ENCODE results near the gene LSM14B. TPM values are rescaled to one million over a fixed set of nuclear protein-coding genes. Genes with fewer than 3 reads are reported as not detected.

Gene LSM14B
- total RNA-seq, 4 donors from 2014 or later, result 3.1 to 56.8 (median 45.9) TPM

- H3K27ac ChIP-seq, result no peak overlapping the region
- no peak overlapping the region for H3K4me3 ChIP-seq
- intact Hi-C loops (cut with DNase I; ENCODE audit: low total_unique reads), result no loop called here
- H3K36me3 ChIP-seq, result no peaks in the 10 kb centered on the region
- no peak for DNase-seq
- no peaks in the 10 kb centered on the region for H3K9me3 ChIP-seq
- H3K27me3 ChIP-seq, result no peaks in the 10 kb centered on the region
- H3K4me1 ChIP-seq, result no peaks in the 10 kb centered on the region
- TF ChIP-seq POLR2A (IDR thresholded peaks at IDR 0.05), result no peak
- TF ChIP-seq, protein P1, sequence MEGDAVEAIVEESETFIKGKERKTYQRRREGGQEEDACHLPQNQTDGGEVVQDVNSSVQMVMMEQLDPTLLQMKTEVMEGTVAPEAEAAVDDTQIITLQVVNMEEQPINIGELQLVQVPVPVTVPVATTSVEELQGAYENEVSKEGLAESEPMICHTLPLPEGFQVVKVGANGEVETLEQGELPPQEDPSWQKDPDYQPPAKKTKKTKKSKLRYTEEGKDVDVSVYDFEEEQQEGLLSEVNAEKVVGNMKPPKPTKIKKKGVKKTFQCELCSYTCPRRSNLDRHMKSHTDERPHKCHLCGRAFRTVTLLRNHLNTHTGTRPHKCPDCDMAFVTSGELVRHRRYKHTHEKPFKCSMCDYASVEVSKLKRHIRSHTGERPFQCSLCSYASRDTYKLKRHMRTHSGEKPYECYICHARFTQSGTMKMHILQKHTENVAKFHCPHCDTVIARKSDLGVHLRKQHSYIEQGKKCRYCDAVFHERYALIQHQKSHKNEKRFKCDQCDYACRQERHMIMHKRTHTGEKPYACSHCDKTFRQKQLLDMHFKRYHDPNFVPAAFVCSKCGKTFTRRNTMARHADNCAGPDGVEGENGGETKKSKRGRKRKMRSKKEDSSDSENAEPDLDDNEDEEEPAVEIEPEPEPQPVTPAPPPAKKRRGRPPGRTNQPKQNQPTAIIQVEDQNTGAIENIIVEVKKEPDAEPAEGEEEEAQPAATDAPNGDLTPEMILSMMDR (IDR thresholded peaks at IDR 0.05), result no peak
These were observed 4.6 kb upstream of the LSM14B start for GRCh38 chr20:62117658-62118057.

- Histone ChIP-seq H3K27me3 (no peaks in the 10 kb centered on the region), H3K4me3 (no peak overlapping the region), H3K36me3 (no peaks in the 10 kb centered on the region), H3K27ac (no peak overlapping the region), H3K4me1 (peaks cover 0 to 2% of the 10 kb centered on the region in 2 donors), H3K9me3 (no peaks in the 10 kb centered on the region)
- DNase-seq, result no peak
- TF ChIP-seq, protein P1 (IDR thresholded peaks at IDR 0.05), result no peak
- no peak for TF ChIP-seq POLR2A (IDR thresholded peaks at IDR 0.05)
- intact Hi-C loops (cut with DNase I; ENCODE audit: low total_unique reads), result no loop called here
These were observed 3.9 kb upstream of the LSM14B start for GRCh38 chr20:62118113-62119043.

DNA sequence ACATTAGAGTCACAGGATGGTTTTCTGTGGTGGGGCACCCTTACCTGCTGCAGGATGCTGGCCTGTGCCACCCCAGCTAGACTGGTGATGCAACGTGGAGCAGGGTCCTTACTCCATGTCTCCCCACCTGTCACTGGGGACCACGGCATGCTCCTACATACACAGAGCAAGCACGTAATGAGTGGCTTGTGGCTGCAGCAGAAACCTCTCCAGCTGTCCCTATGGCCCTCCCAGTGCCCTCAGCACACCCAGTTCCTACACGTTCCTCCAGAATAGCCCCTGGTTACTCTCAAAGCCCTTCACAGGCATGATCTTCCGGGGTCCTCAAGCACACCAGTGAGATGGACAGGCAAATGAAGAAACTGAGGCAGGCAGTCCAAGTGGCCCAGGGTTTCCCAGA is 3.2 kb upstream of the LSM14B start:
- DNase-seq, result no peak
- Histone ChIP-seq H3K9me3 (no peaks in the 10 kb centered on the region), H3K27me3 (no peaks in the 10 kb centered on the region), H3K27ac (no peak overlapping the region), H3K36me3 (no peaks in the 10 kb centered on the region), H3K4me3 (no peak overlapping the region), H3K4me1 (peaks cover 5 to 9% of the 10 kb centered on the region in 2 donors)
- intact Hi-C loops (cut with DNase I; ENCODE audit: low total_unique reads), result no loop called here
- TF ChIP-seq, protein P1 (IDR thresholded peaks at IDR 0.05), result no peak
- TF ChIP-seq POLR2A (IDR thresholded peaks at IDR 0.05), result no peak

GRCh38 chr20:62119591-62120364 is 2.5 kb upstream of the LSM14B start:
- Histone ChIP-seq H3K36me3 (no peaks in the 10 kb centered on the region), H3K27me3 (no peaks in the 10 kb centered on the region), H3K4me1 (peaks cover 5 to 11% of the 10 kb centered on the region in 2 donors), H3K27ac (no peak overlapping the region), H3K9me3 (no peaks in the 10 kb centered on the region), H3K4me3 (no peak overlapping the region)
- no peak for TF ChIP-seq POLR2A (IDR thresholded peaks at IDR 0.05)
- TF ChIP-seq, protein P1 (IDR thresholded peaks at IDR 0.05), result no peak
- DNase-seq, result no peak
- intact Hi-C loops (cut with DNase I; ENCODE audit: low total_unique reads), result loop anchor here (10.0 kb wide), 1 partner anchor 55 kb away; the partner anchor contains the start of gene TAF4

Measured in uterus (tissue), 4 donors.